GM12878 (cell line): ENCODE results near the gene SOX12. TPM values are rescaled to one million over a fixed set of nuclear protein-coding genes. Genes with fewer than 3 reads are reported as not detected.
A peak's percentile ranks its signal among the peaks of the same experiment; 100 is the strongest.

ENCODE experiments used
- ATAC-seq: fragments of 200-7000 bp; cut with Tn5 transposase; 3 replicates; pipeline ENCODE4 v1.9.1; 2020; ENCODE audit warnings: mild to moderate bottlenecking, moderate library complexity
- BruUV-seq: library from RNA; stranded (reverse); fragments of 400-500 nt; replicated peaks from 2 replicates; lab custom pipeline; 2021; lab: Mats Ljungman, UMichigan
- CTCF ChIA-PET: fragments of 300-600 bp; sonication (Branson Sonifier 250); formaldehyde crosslinking; extraction: SDS; loops from one replicate; lab custom pipeline; 2021; ENCODE audit warnings: inconsistent platforms; lab: Yijun Ruan, JAX
- POLR2A ChIA-PET: fragments of 350-600 bp; formaldehyde crosslinking; extraction: SDS; loops from one replicate; lab custom pipeline; 2021; ENCODE audit warnings: inconsistent platforms; lab: Charles Lee
- RAD21 ChIA-PET: fragments of 300-600 bp; sonication (Branson Sonifier 250); formaldehyde crosslinking; loops from one replicate; lab custom pipeline; 2023; ENCODE audit warnings: antibody characterized with exemption; ENCODE audit not compliant: unreplicated experiment; lab: Charles Lee
- SMC1A ChIA-PET: fragments of 300-600 bp; sonication (Branson Sonifier 250); formaldehyde crosslinking; loops from one replicate; lab custom pipeline; 2023; ENCODE audit not compliant: unreplicated experiment, uncharacterized antibody; lab: Charles Lee
- DNase-seq: peaks from one replicate; pipeline ENCODE4 v3.0.0-alpha.2; 2011; ENCODE audit warnings: low read depth, low spot score
- FAIRE-seq: peaks from 3 replicates; lab custom pipeline; 2011; peaks lifted over from hg19 to GRCh38; lab: Jason Lieb, UNC
- H2AFZ ChIP-seq: 2 replicates; pipeline ENCODE4 v1.6.0; 2011; ENCODE audit warnings: low read depth, low read length, control low read depth; ENCODE audit not compliant: control insufficient read depth
- H3K27ac ChIP-seq: 2 replicates; pipeline ENCODE4 v1.5.1; 2011; ENCODE audit warnings: control low read depth; ENCODE audit not compliant: control insufficient read depth, insufficient read depth
- H3K27me3 ChIP-seq, 2 experiments: replicated peaks in 1 of 2; 2 replicates each; pipeline versions ENCODE4 v1.6.0 to v1.6.1; 2011; ENCODE audit warnings: low read length in 1 of 2; ENCODE audit not compliant: control insufficient read depth in 2 of 2, insufficient read depth in 2 of 2
- H3K36me3 ChIP-seq, 2 experiments: 2 replicates each; pipeline ENCODE4 v1.5.1; 2011; ENCODE audit warnings: low read length in 1 of 2; ENCODE audit not compliant: control insufficient read depth in 2 of 2, insufficient read depth in 2 of 2
- H3K4me1 ChIP-seq: 2 replicates; pipeline ENCODE4 v1.6.1; 2011; ENCODE audit warnings: mild to moderate bottlenecking, low read length, moderate library complexity, mixed read lengths; ENCODE audit not compliant: control insufficient read depth, insufficient read depth
- H3K4me2 ChIP-seq: 2 replicates; pipeline ENCODE4 v1.6.0; 2011; ENCODE audit warnings: control low read depth; ENCODE audit not compliant: control insufficient read depth, insufficient read depth
- H3K4me3 ChIP-seq: fragments of 200-600 bp; sonication (generic); 2 replicates; pipeline ENCODE4 v1.5.1; 2016
- H3K79me2 ChIP-seq: 2 replicates; pipeline ENCODE4 v1.6.0; 2011; ENCODE audit warnings: low read length; ENCODE audit not compliant: control insufficient read depth, insufficient read depth
- H3K9ac ChIP-seq: 2 replicates; pipeline ENCODE4 v1.8.0; 2011; ENCODE audit warnings: low read length, control low read depth, mixed read lengths; ENCODE audit not compliant: control insufficient read depth, insufficient read depth
- H3K9me3 ChIP-seq: replicated peaks from 3 replicates; pipeline ENCODE4 v1.5.1; 2011; ENCODE audit warnings: mild to moderate bottlenecking, low read length; ENCODE audit not compliant: control insufficient read depth, insufficient read depth
- H4K20me1 ChIP-seq: 2 replicates; pipeline ENCODE4 v1.6.0; 2011; ENCODE audit not compliant: control insufficient read depth, insufficient read depth
- BRCA1 ChIP-seq: IDR thresholded peaks from 2 replicates; pipeline ENCODE4 v1.6.1; 2011; ENCODE audit warnings: low read depth, low read length, improper control_type of control experiment
- CUX1 ChIP-seq: IDR thresholded peaks from 2 replicates; pipeline ENCODE4 v1.6.1; 2012; ENCODE audit warnings: improper control_type of control experiment, low read depth, low read length; ENCODE audit not compliant: insufficient replicate concordance
- GATAD2B ChIP-seq: fragments of 450-650 bp; conservative IDR thresholded peaks from 2 replicates; pipeline ENCODE4 v1.6.1; 2017; ENCODE audit warnings: low read depth, mild to moderate bottlenecking, moderate library complexity
- HCFC1 ChIP-seq: fragments of 150-350 bp; IDR thresholded peaks from 2 replicates; pipeline ENCODE4 v1.6.1; 2014; ENCODE audit warnings: low read length
- HDAC6 ChIP-seq: fragments of 200-600 bp; sonication (generic); IDR thresholded peaks from one replicate; pipeline ENCODE4 v1.8.0; 2017; ENCODE audit warnings: antibody characterized with exemption; ENCODE audit not compliant: unreplicated experiment
- IRF5 ChIP-seq: fragments of 450-650 bp; IDR thresholded peaks from 2 replicates; pipeline ENCODE4 v1.6.1; 2017; ENCODE audit warnings: borderline replicate concordance
- LARP7 ChIP-seq: fragments of 450-650 bp; IDR thresholded peaks from 2 replicates; pipeline ENCODE4 v1.6.1; 2017; ENCODE audit warnings: mild to moderate bottlenecking
- MEF2A ChIP-seq: IDR thresholded peaks from 2 replicates; pipeline ENCODE4 v1.6.1; 2011; ENCODE audit warnings: low read depth, mild to moderate bottlenecking, low read length, moderate library complexity; ENCODE audit not compliant: insufficient read depth
- NBN ChIP-seq: fragments of 450-650 bp; IDR thresholded peaks from 2 replicates; pipeline ENCODE4 v1.6.1; 2016
- NFYA ChIP-seq: IDR thresholded peaks from 2 replicates; pipeline ENCODE4 v1.6.1; 2011; ENCODE audit warnings: low read depth, mild to moderate bottlenecking, low read length, improper control_type of control experiment, borderline replicate concordance
- PAX5 ChIP-seq: IDR thresholded peaks from 2 replicates; pipeline ENCODE4 v1.6.1; 2011; ENCODE audit warnings: low read depth, low read length, borderline replicate concordance
- RFX5 ChIP-seq: IDR thresholded peaks from 2 replicates; pipeline ENCODE4 v1.6.1; 2011; ENCODE audit warnings: low read depth, low read length, improper control_type of control experiment
- ZNF207 ChIP-seq: fragments of 450-650 bp; IDR thresholded peaks from 2 replicates; pipeline ENCODE4 v1.6.1; 2014; ENCODE audit warnings: antibody characterized with exemption, mild to moderate bottlenecking, borderline replicate concordance
- ZNF217 ChIP-seq: fragments of 450-650 bp; IDR thresholded peaks from 2 replicates; pipeline ENCODE4 v1.6.1; 2017; ENCODE audit warnings: antibody characterized with exemption, mild to moderate bottlenecking
- ZSCAN29 ChIP-seq: fragments of 450-650 bp; IDR thresholded peaks from 2 replicates; pipeline ENCODE4 v1.6.1; 2017; ENCODE audit warnings: mild to moderate bottlenecking, moderate library complexity
- WGBS: methylation state at CpG from one replicate; pipeline ENCODE4 v1.1.6; 2016; ENCODE audit warnings: low lambda C conversion rate; ENCODE audit not compliant: insufficient replicate concordance, insufficient coverage; ENCODE audit errors: missing lambda C conversion rate; 5-methylcytosine and 5-hydroxymethylcytosine counted together
- in situ Hi-C: fragments of 300-500 bp; cut with MboI; formaldehyde crosslinking; loops from 9 replicates; pipeline ENCODE4 v1.14.3; 2018; ENCODE audit warnings: mixed read lengths
- intact Hi-C: fragments of 100-400 bp; cut with micrococcal nuclease; formaldehyde crosslinking; loops from one replicate; pipeline ENCODE4 v1.14.2; 2022; ENCODE audit not compliant: unreplicated experiment
- polyA plus RNA-seq, 11 experiments: library from polyadenylated mRNA; depleted of rRNA in 4 of 11; unstranded in 6 of 11; stranded (reverse) in 5 of 11; fragments of >200 nt; fragmentation: Nextera tagmentation in 4 of 11; fragmentation: Illumina TruSeq in 1 of 11; extraction: Ambion mirVana in 4 of 11; extraction: Trizol in 1 of 11; gene quantifications; 1 replicate in 1 of 11; 2 replicates in 10 of 11; pipeline versions ENCODE4 v1.2.1 to v1.2.3, GENCODE V29; 2011 to 2016; ENCODE audit warnings: inconsistent platforms in 2 of 11, missing spikeins in 2 of 11, low read depth in 1 of 11
- total RNA-seq, 4 experiments: library from RNA; depleted of rRNA in 3 of 4; stranded (reverse); fragments of >200 nt in 3 of 4; fragmentation: Illumina TruSeq in 1 of 4; extraction: Trizol in 1 of 4; gene quantifications; 2 replicates each; pipeline versions ENCODE4 v1.2.1 to v1.2.3, GENCODE V29; 2013 to 2021

SOX12 gene
- total and polyA plus RNA-seq, 10 of the 15 experiments (the other 5 are each of a cell fraction or from before 2014, with no cell fraction given): 0.50 to 17.9 (median 1.4) TPM

DNA sequence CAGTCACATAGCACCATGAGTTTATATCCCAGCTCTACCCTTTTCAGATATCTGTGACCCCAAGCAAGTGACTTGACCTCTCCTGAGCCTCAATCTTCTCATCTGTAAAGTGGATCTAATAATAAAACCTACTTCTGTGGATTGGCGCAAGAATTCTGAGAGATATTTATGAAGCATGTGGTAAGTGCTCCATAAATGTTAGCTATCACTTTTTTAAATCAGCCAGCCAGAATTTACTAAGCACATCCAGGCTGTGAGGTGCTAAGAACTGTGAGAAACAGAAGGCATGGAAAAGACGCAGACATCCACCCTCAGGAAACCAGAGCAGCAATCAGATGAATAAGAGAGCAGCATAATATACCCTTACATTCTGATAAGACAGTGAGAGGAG lies 35.7 kb upstream of the SOX12 start (continued):
- TF ChIP-seq ZNF217 (no peak), BRCA1 (no peak)
- TF ChIP-seq, all 136 proteins: peak for 0

GRCh38 chr20:290084-290831 lies 35.1 kb upstream of the SOX12 start, which contains the start of gene C20orf96:
Gene C20orf96, minus strand, starts transcription at chr20:290750. Its CDS starts 140 bp downstream, at chr20:290610.
- SMC1A ChIA-PET: interaction anchor here (0.9 kb wide), 1 partner anchor 24 kb away, joined by 3 read pairs; no protein-coding TSS in a partner anchor
- no peaks in the 10 kb centered on the region for H3K27me3 ChIP-seq
- ATAC-seq: peak; percentile 99
- no peaks in the 10 kb centered on the region for H3K36me3 ChIP-seq
- FAIRE-seq: peak; percentile 76
- peaks cover 13% of the 10 kb centered on the region for H3K4me1 ChIP-seq
- peak within 1 kb of the TSS; percentile 91 for H3K4me3 ChIP-seq
- peak within 1 kb of the TSS; percentile 99 for H2AFZ ChIP-seq
- in situ Hi-C loops (no loop called here), intact Hi-C loops (loop anchor here (1.0 kb wide), 1 partner anchor 37 kb away; no protein-coding TSS in a partner anchor)
- BruUV-seq: TSS peak; percentile 79
- H3K9ac ChIP-seq: peak within 1 kb of the TSS; percentile 97
- POLR2A ChIA-PET: interaction anchor here (1.2 to 1.4 kb wide), 2 partner anchors 11 to 35 kb away, joined by 3 read pairs; no protein-coding TSS in a partner anchor
- H3K27ac ChIP-seq: peak within 1 kb of the TSS; percentile 83
- peaks cover 4% of the 10 kb centered on the region for H3K79me2 ChIP-seq
- RAD21 ChIA-PET: no interaction called here
- H3K4me2 ChIP-seq: peak within 1 kb of the TSS; percentile 98
- CTCF ChIA-PET: no interaction called here
- no peaks in the 10 kb centered on the region for H4K20me1 ChIP-seq
- 1% methylated on average over 40 of the region's 43 CpGs for WGBS
- peak; percentile 87 for DNase-seq
- no peaks in the 10 kb centered on the region for H3K9me3 ChIP-seq
- TF ChIP-seq CUX1 (no peak), ZSCAN29 (no peak), LARP7 (no peak), HDAC6 (no peak), GATAD2B (no peak), ZNF207 (no peak), HCFC1 (peak; percentile 64), RFX5 (peak; percentile 46; the same call in 1 of the 2 replicates), IRF5 (no peak), NBN (0 out of 2 replicates have a peak, but pooled peaks have one; percentile 64), MEF2A (no peak), PAX5 (no peak), NFYA (no peak)
